ENCODE measurements around the gene TTC13.

The TTC13 gene

GRCh38 chr1:230950404-230950803, 28.3 kb downstream of the TTC13 start:
- no peak for DNase-seq (ENCODE audit: low read depth)

- no peak for DNase-seq (ENCODE audit: low read depth)
Observed at GRCh38 chr1:230948903-230949302, 29.8 kb downstream of the TTC13 start.

GRCh38 chr1:230948301-230948700, 30.4 kb downstream of the TTC13 start:
- no peak for DNase-seq (ENCODE audit: low read depth)

GRCh38 chr1:230943048-230943593, 35.5 kb downstream of the TTC13 start:
- no peak for DNase-seq (ENCODE audit: low read depth)

- DNase-seq (ENCODE audit: low read depth): no peak
Observed at GRCh38 chr1:230940848-230941247, 37.8 kb downstream of the TTC13 start.

- no peak for DNase-seq (ENCODE audit: low read depth)
Observed at GRCh38 chr1:230939806-230940489, 38.7 kb downstream of the TTC13 start.

GRCh38 chr1:230938924-230939368, 39.7 kb downstream of the TTC13 start:
- no peak for DNase-seq (ENCODE audit: low read depth)

GRCh38 chr1:230937371-230937770, 41.3 kb downstream of the TTC13 start:
- no peak for DNase-seq (ENCODE audit: low read depth)

- no peak for DNase-seq (ENCODE audit: low read depth)
Observed at GRCh38 chr1:230936475-230936874, 42.2 kb downstream of the TTC13 start.

- DNase-seq (ENCODE audit: low read depth): no peak
Observed at GRCh38 chr1:230935852-230936251, 42.8 kb downstream of the TTC13 start.

- DNase-seq (ENCODE audit: low read depth): no peak
Observed at GRCh38 chr1:230930986-230931385, 47.7 kb downstream of the TTC13 start.

GRCh38 chr1:230926182-230926581, 52.5 kb downstream of the TTC13 start:
- no peak for DNase-seq (ENCODE audit: low read depth)

- no peak for DNase-seq (ENCODE audit: low read depth)
Observed at GRCh38 chr1:230925608-230926007, 53.1 kb downstream of the TTC13 start.

- no peak for DNase-seq (ENCODE audit: low read depth)
Observed at GRCh38 chr1:230923176-230923575, 55.5 kb downstream of the TTC13 start.

- DNase-seq (ENCODE audit: low read depth): no peak
Observed at GRCh38 chr1:230922620-230923019, 56.0 kb downstream of the TTC13 start.

- no peak for DNase-seq (ENCODE audit: low read depth)
Observed at GRCh38 chr1:230919207-230919606, 59.5 kb downstream of the TTC13 start.

- DNase-seq (ENCODE audit: low read depth): peak; percentile 35
Observed at GRCh38 chr1:230917284-230918135, 61.2 kb downstream of the TTC13 start.

- no peak for DNase-seq (ENCODE audit: low read depth)
Observed at GRCh38 chr1:230916587-230917283, 61.9 kb downstream of the TTC13 start.

- no peak for DNase-seq (ENCODE audit: low read depth)
Observed at GRCh38 chr1:230915078-230915477, 63.6 kb downstream of the TTC13 start.

- no peak for DNase-seq (ENCODE audit: low read depth)
Observed at GRCh38 chr1:230913496-230913895, 65.2 kb downstream of the TTC13 start.

- DNase-seq (ENCODE audit: low read depth): no peak
Observed at GRCh38 chr1:230910755-230911117, 67.9 kb downstream of the TTC13 start.

GRCh38 chr1:230909974-230910754, 68.5 kb downstream of the TTC13 start:
- no peak for DNase-seq (ENCODE audit: low read depth)
